H1 (cell line): ENCODE measurements around the gene UNC79. TPM values are rescaled to one million over a fixed set of nuclear protein-coding genes. Genes with fewer than 3 reads are reported as not detected.

ENCODE experiments used
- CTCF ChIA-PET: fragments of 300-600 bp; sonication (Branson Sonifier 250); formaldehyde crosslinking; loops from one replicate; lab custom pipeline; 2021; ENCODE audit not compliant: partially characterized antibody; lab: Charles Lee
- POLR2A ChIA-PET: fragments of 300-600 bp; sonication (Branson Sonifier 250); formaldehyde crosslinking; loops from one replicate; lab custom pipeline; 2021; ENCODE audit warnings: inconsistent platforms; ENCODE audit not compliant: partially characterized antibody; lab: Charles Lee
- DNase-seq, 2 experiments: peaks; one replicate each; pipeline versions ENCODE4 v3.0.0 to v3.0.0-alpha.2; 2010 to 2022; ENCODE audit warnings: low spot score in 2 of 2, low read depth in 1 of 2, mixed read lengths in 1 of 2
- FAIRE-seq: peaks from 2 replicates; lab custom pipeline; 2011; peaks lifted over from hg19 to GRCh38; lab: Jason Lieb, UNC
- H2AFZ ChIP-seq: 2 replicates; pipeline ENCODE4 v1.8.1; 2012; ENCODE audit warnings: low read length, inconsistent platforms
- H2AK5ac ChIP-seq: 2 replicates; pipeline ENCODE4 v1.6.1; 2013; ENCODE audit warnings: low read depth, low read length
- H2BK120ac ChIP-seq: replicated peaks from 2 replicates; pipeline ENCODE3; 2013; ENCODE audit warnings: low read depth, low read length, inconsistent platforms
- H2BK12ac ChIP-seq: 2 replicates; pipeline ENCODE4 v1.6.1; 2013; ENCODE audit warnings: low read depth, low read length
- H2BK15ac ChIP-seq: 2 replicates; pipeline ENCODE4 v1.6.1; 2013; ENCODE audit warnings: low read length
- H2BK20ac ChIP-seq: 2 replicates; pipeline ENCODE4 v1.6.1; 2013; ENCODE audit warnings: low read length
- H2BK5ac ChIP-seq: 2 replicates; pipeline ENCODE4 v1.6.1; 2013; ENCODE audit warnings: low read depth, low read length
- H3K14ac ChIP-seq: 2 replicates; pipeline ENCODE4 v1.6.1; 2013; ENCODE audit warnings: inconsistent platforms; ENCODE audit not compliant: insufficient read length
- H3K18ac ChIP-seq: 2 replicates; pipeline ENCODE4 v1.6.1; 2013; ENCODE audit warnings: low read length; ENCODE audit errors: extremely low read depth
- H3K23ac ChIP-seq: 2 replicates; pipeline ENCODE4 v1.6.1; 2013; ENCODE audit warnings: inconsistent platforms; ENCODE audit not compliant: insufficient read length
- H3K23me2 ChIP-seq: 2 replicates; pipeline ENCODE4 v1.6.1; 2013; ENCODE audit warnings: low read depth, low read length
- H3K27ac ChIP-seq: 2 replicates; pipeline ENCODE4 v1.6.1; 2011; ENCODE audit warnings: low read depth, low read length, inconsistent platforms
- H3K27me3 ChIP-seq, 4 experiments: replicated peaks in 1 of 4; 1 replicate in 1 of 4; 2 replicates in 3 of 4; pipeline versions ENCODE4 v1.6.1 to v1.8.1; 2011 to 2013; ENCODE audit warnings: low read length in 3 of 4, mild to moderate bottlenecking in 3 of 4, inconsistent platforms in 2 of 4, mixed read lengths in 2 of 4, moderate library complexity in 1 of 4; ENCODE audit not compliant: control insufficient read depth in 3 of 4, insufficient read depth in 3 of 4; ENCODE audit errors: extremely low read depth in 1 of 4
- H3K36me3 ChIP-seq, 4 experiments: 2 replicates each; pipeline versions ENCODE4 v1.6.1 to v1.8.1; 2011 to 2013; ENCODE audit warnings: mild to moderate bottlenecking in 4 of 4, low read length in 3 of 4, moderate library complexity in 2 of 4, control low read depth in 1 of 4, inconsistent platforms in 1 of 4; ENCODE audit not compliant: insufficient read depth in 4 of 4, control insufficient read depth in 2 of 4
- H3K4ac ChIP-seq: replicated peaks from 2 replicates; pipeline ENCODE3; 2013; ENCODE audit warnings: low read length, low read depth, mixed read lengths, inconsistent platforms; ENCODE audit not compliant: insufficient read length
- H3K4me1 ChIP-seq, 4 experiments: replicated peaks in 1 of 4; 1 replicate in 1 of 4; 2 replicates in 3 of 4; pipeline versions ENCODE4 v1.6.1 to v1.8.1; 2011 to 2013; ENCODE audit warnings: low read length in 3 of 4, inconsistent platforms in 2 of 4, mixed read lengths in 1 of 4; ENCODE audit not compliant: insufficient read depth in 4 of 4, control insufficient read depth in 3 of 4
- H3K4me2 ChIP-seq, 2 experiments: 2 replicates each; pipeline versions ENCODE4 v1.6.1 to v1.8.1; 2011 to 2013; ENCODE audit warnings: low read depth in 2 of 2, low read length in 2 of 2, control low read depth in 1 of 2, inconsistent platforms in 1 of 2, mild to moderate bottlenecking in 1 of 2; ENCODE audit not compliant: insufficient read depth in 1 of 2
- H3K4me3 ChIP-seq, 4 experiments: fragments of 200-600, 300-600 bp in 1 of 4; sonication (generic), shearing (Covaris generic), sonication (Bioruptor Twin) in 1 of 4; 2 replicates each; pipeline versions ENCODE4 v1.5.1 to v1.8.1; 2011 to 2016; ENCODE audit warnings: low read length in 4 of 4, low read depth in 3 of 4, control low read depth in 2 of 4, inconsistent platforms in 2 of 4, mild to moderate bottlenecking in 2 of 4, mixed read lengths in 1 of 4, moderate library complexity in 1 of 4; ENCODE audit not compliant: insufficient read depth in 2 of 4; ENCODE audit errors: extremely low read depth in 1 of 4
- H3K56ac ChIP-seq: replicated peaks from 2 replicates; pipeline ENCODE3; 2013; ENCODE audit warnings: low read depth, mild to moderate bottlenecking, mixed read lengths, low read length, inconsistent platforms; ENCODE audit not compliant: insufficient read length
- H3K79me1 ChIP-seq: 2 replicates; pipeline ENCODE4 v1.6.1; 2013; ENCODE audit warnings: low read depth, low read length, control low read depth
- H3K79me2 ChIP-seq, 2 experiments: 2 replicates each; pipeline versions ENCODE4 v1.6.1 to v1.8.1; 2012 to 2013; ENCODE audit warnings: low read length in 2 of 2, mild to moderate bottlenecking in 2 of 2, inconsistent platforms in 1 of 2; ENCODE audit not compliant: insufficient read depth in 2 of 2, control insufficient read depth in 1 of 2
- H3K9ac ChIP-seq, 4 experiments: replicated peaks in 1 of 4; 1 replicate in 1 of 4; 2 replicates in 3 of 4; pipeline versions ENCODE4 v1.6.1 to v1.8.1; 2011 to 2013; ENCODE audit warnings: low read depth in 3 of 4, low read length in 3 of 4, control low read depth in 2 of 4, mild to moderate bottlenecking in 2 of 4, moderate library complexity in 2 of 4, inconsistent platforms in 1 of 4; ENCODE audit errors: extremely low read depth in 1 of 4
- H3K9me3 ChIP-seq, 2 experiments: 2 replicates each; pipeline versions ENCODE4 v1.6.1 to v1.8.1; 2012 to 2013; ENCODE audit warnings: mild to moderate bottlenecking in 2 of 2, moderate library complexity in 2 of 2, control low read depth in 1 of 2, inconsistent platforms in 1 of 2, low read depth in 1 of 2, low read length in 1 of 2, mixed read lengths in 1 of 2; ENCODE audit not compliant: insufficient read depth in 2 of 2
- H4K20me1 ChIP-seq, 2 experiments: replicated peaks in 1 of 2; 2 replicates each; pipeline versions ENCODE3 to v1.8.1; 2011 to 2013; ENCODE audit warnings: inconsistent platforms in 2 of 2, low read length in 2 of 2, mild to moderate bottlenecking in 1 of 2; ENCODE audit not compliant: insufficient read depth in 2 of 2, control insufficient read depth in 1 of 2
- H4K5ac ChIP-seq: 2 replicates; pipeline ENCODE4 v1.6.1; 2013; ENCODE audit warnings: low read length, low read depth, mixed read lengths, inconsistent platforms; ENCODE audit not compliant: insufficient read length
- H4K8ac ChIP-seq: 2 replicates; pipeline ENCODE4 v1.8.0; 2013; ENCODE audit warnings: mild to moderate bottlenecking, moderate library complexity, low read length, inconsistent platforms; ENCODE audit not compliant: insufficient read depth; ENCODE audit errors: extremely low read depth
- H4K91ac ChIP-seq: replicated peaks from 2 replicates; pipeline ENCODE3; 2013; ENCODE audit warnings: low read length, mixed read lengths, inconsistent platforms; ENCODE audit not compliant: insufficient read length
- BCL11A ChIP-seq, 2 experiments: IDR thresholded peaks; one replicate each; pipeline ENCODE4 v1.6.1; 2011; ENCODE audit warnings: low read depth in 2 of 2, low read length in 2 of 2, mild to moderate bottlenecking in 2 of 2
- CBX8 ChIP-seq: fragments of 300-800, 300-1000 bp; sonication (generic); IDR thresholded peaks from 2 replicates; pipeline ENCODE4 v1.7.1; 2016; ENCODE audit warnings: low read depth, low read length, borderline replicate concordance
- E2F6 ChIP-seq: IDR thresholded peaks from 2 replicates; pipeline ENCODE4 v1.6.1; 2012; ENCODE audit warnings: inconsistent platforms
- EZH2 ChIP-seq: fragments of 200-600 bp; sonication (generic); IDR thresholded peaks from 2 replicates; pipeline ENCODE4 v1.7.1; 2012; ENCODE audit warnings: low read depth, mild to moderate bottlenecking, moderate library complexity, low read length, inconsistent platforms; ENCODE audit not compliant: severe bottlenecking
- NANOG ChIP-seq: IDR thresholded peaks from 2 replicates; pipeline ENCODE4 v1.6.1; 2011; ENCODE audit warnings: low read length, low read depth, mild to moderate bottlenecking, inconsistent platforms; ENCODE audit not compliant: insufficient read depth, poor library complexity, severe bottlenecking
- NRF1 ChIP-seq: IDR thresholded peaks from 2 replicates; pipeline ENCODE4 v1.6.1; 2011; ENCODE audit warnings: mild to moderate bottlenecking, low read depth, low read length, improper control_type of control experiment
- POLR2A ChIP-seq, 2 experiments: IDR thresholded peaks; 1 replicate in 1 of 2; 2 replicates in 1 of 2; pipeline ENCODE4 v1.6.1; 2011; ENCODE audit warnings: low read depth in 2 of 2, low read length in 2 of 2, mild to moderate bottlenecking in 2 of 2; ENCODE audit errors: control extremely low read depth in 1 of 2
- TEAD4 ChIP-seq: IDR thresholded peaks from 2 replicates; pipeline ENCODE4 v1.6.1; 2012; ENCODE audit warnings: low read depth, low read length, inconsistent platforms, mixed read lengths
- WGBS, 2 experiments: shearing (Covaris generic) in 1 of 2; methylation state at CpG; one replicate each; pipeline versions ENCODE4 v1.1.6 to v1.1.7; 2013 to 2015; ENCODE audit warnings: low lambda C conversion rate in 2 of 2, mixed read lengths in 2 of 2, inconsistent platforms in 1 of 2, low coverage in 1 of 2, missing lambda C conversion rate in 1 of 2; ENCODE audit not compliant: insufficient replicate concordance in 2 of 2, insufficient coverage in 1 of 2, insufficient read length in 1 of 2; ENCODE audit errors: extremely low coverage in 1 of 2, missing lambda C conversion rate in 1 of 2; 5-methylcytosine and 5-hydroxymethylcytosine counted together
- polyA plus RNA-seq, 7 experiments: library from polyadenylated mRNA; depleted of rRNA in 3 of 7; stranded (reverse) in 5 of 7; unstranded in 2 of 7; fragments of >200 nt in 5 of 7; fragments of 200-250 nt in 2 of 7; gene quantifications; 1 replicate in 5 of 7; 2 replicates in 1 of 7; 4 replicates in 1 of 7; pipeline versions ENCODE4 v1.2.1 to v1.2.3, GENCODE V29; 2011 to 2013; ENCODE audit warnings: missing spikeins in 2 of 7, mixed read lengths in 2 of 7
- total RNA-seq: library from RNA; stranded (reverse); fragmentation: NEBNext Ultra II Directional; extraction: Animal tissue kit (Norgen Biotek cat#: 25700); gene quantifications from 2 replicates; pipeline ENCODE4 v1.2.1, GENCODE V29; 2021

UNC79 gene
- total and polyA plus RNA-seq, 2 of the 8 experiments (the other 6 are each of a cell fraction or from before 2014, with no cell fraction given) = 1.8 to 2.3 TPM

GRCh38 chr14:93638790-93639189 is 208.1 kb downstream of the UNC79 start:
- WGBS, 2 experiments = 82% methylated on average over 5 of the region's 5 CpGs; no CpG with 5 or more reads in 1 of the 2 experiments
- Histone ChIP-seq H3K4me2 (no peak overlapping the region), H3K79me2 (no peaks in the 10 kb centered on the region), H2BK20ac (no peak overlapping the region), H3K4me3 (no peak overlapping the region), H3K4me1 (no peaks in the 10 kb centered on the region), H2BK5ac (no peak overlapping the region), H2BK15ac (no peak overlapping the region), H2BK12ac (no peak overlapping the region), H4K5ac (no peak overlapping the region), H3K27me3 (no peaks in the 10 kb centered on the region), H3K79me1 (no peaks in the 10 kb centered on the region), H3K14ac (no peak overlapping the region), H4K20me1 (no peaks in the 10 kb centered on the region), H3K56ac (no peak overlapping the region), H2BK120ac (no peak overlapping the region), H3K9me3 (no peaks in the 10 kb centered on the region), H3K36me3 (no peaks in the 10 kb centered on the region), H2AK5ac (no peak overlapping the region), H3K9ac (no peak overlapping the region), H2AFZ (no peak overlapping the region), H4K91ac (no peak overlapping the region), H3K18ac (no peak overlapping the region), H3K27ac (no peak overlapping the region), H3K23ac (no peak overlapping the region), H3K23me2 (no peaks in the 10 kb centered on the region), H4K8ac (no peak overlapping the region), H3K4ac (no peak overlapping the region)
- no peak for DNase-seq
- CTCF ChIA-PET = interaction anchor here (1.5 to 2.5 kb wide), 3 partner anchors 10 to 270 kb away, joined by 5 to 9 read pairs (median 5); no protein-coding TSS in a partner anchor
- no peak for TF ChIP-seq TEAD4
- TF ChIP-seq EZH2 = no peak
- TF ChIP-seq CBX8 = no peak
- TF ChIP-seq POLR2A (IDR thresholded peaks at IDR 0.05; ENCODE audit: control extremely low read depth in 1 of 2, low read depth in 2 of 2, low read length in 2 of 2) = no peak
- no peak for TF ChIP-seq NANOG
- TF ChIP-seq E2F6 = no peak
- no peak for TF ChIP-seq NRF1
- no peak for TF ChIP-seq BCL11A (IDR thresholded peaks at IDR 0.05; ENCODE audit: low read depth in 2 of 2, low read length in 2 of 2)
- POLR2A ChIA-PET = no interaction called here
- no peak for FAIRE-seq
